PFSK-1 (cell line): ENCODE measurements around the gene NMRK1.

ENCODE experiments used
- FOXP2 ChIP-seq: optimal IDR thresholded peaks from 2 replicates; pipeline ENCODE3; 2011; ENCODE audit warnings: borderline replicate concordance, control low read depth, inconsistent platforms; ENCODE audit not compliant: insufficient read depth; ENCODE audit errors: extremely low read length, extremely low read depth
- POLR2AphosphoS5 ChIP-seq: IDR thresholded peaks from 2 replicates; pipeline ENCODE4 v1.6.1; 2012; ENCODE audit warnings: low read depth, mild to moderate bottlenecking, control low read depth, low read length, moderate library complexity
- SIN3A ChIP-seq: IDR thresholded peaks from 2 replicates; pipeline ENCODE4 v1.6.1; 2012; ENCODE audit warnings: mild to moderate bottlenecking, low read length, moderate library complexity, borderline replicate concordance; ENCODE audit not compliant: insufficient read depth
- TAF1 ChIP-seq: IDR thresholded peaks from 2 replicates; pipeline ENCODE4 v1.6.1; 2012; ENCODE audit warnings: low read length, control low read depth, borderline replicate concordance; ENCODE audit not compliant: insufficient read depth
- TF ChIP-seq, protein P1 (sequence below), 2 experiments: IDR thresholded peaks; 2 replicates each; pipeline versions ENCODE4 v1.6.1 to v1.8.0; 2011 to 2012; ENCODE audit warnings: low read depth in 2 of 2, low read length in 2 of 2, control low read depth in 1 of 2, inconsistent platforms in 1 of 2, mild to moderate bottlenecking in 1 of 2, moderate library complexity in 1 of 2; ENCODE audit not compliant: insufficient read depth in 1 of 2

Gene NMRK1

DNA sequence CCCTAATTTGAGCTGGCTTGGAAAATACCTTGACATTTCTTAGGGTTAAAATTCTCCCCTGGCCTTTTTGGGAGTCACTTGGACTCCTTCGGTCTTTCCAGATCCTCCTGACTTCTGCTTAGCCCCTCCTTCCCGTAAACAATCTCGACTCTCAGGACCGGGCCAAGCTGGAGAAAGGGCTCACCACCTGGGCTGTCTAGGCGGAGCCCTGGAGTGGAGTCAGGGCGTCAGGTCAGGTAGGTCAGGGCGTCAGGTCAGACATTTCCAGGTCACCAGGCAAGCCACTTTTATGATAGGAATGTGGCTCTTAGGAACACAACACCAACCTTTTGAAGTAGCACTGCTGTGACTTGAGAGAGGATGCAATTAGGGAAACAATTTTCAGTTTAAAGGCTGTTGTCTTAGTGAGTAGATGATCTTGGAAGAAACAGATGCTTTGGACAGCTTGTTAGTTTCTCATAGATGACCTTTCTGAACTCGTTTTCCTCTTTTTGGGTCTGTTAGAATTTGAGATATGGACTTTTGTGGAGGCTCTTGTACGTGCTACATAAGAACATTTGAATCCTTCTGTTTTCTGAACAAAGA, 13.1 kb upstream of the NMRK1 start:
- TF ChIP-seq TAF1, result no peak

DNA sequence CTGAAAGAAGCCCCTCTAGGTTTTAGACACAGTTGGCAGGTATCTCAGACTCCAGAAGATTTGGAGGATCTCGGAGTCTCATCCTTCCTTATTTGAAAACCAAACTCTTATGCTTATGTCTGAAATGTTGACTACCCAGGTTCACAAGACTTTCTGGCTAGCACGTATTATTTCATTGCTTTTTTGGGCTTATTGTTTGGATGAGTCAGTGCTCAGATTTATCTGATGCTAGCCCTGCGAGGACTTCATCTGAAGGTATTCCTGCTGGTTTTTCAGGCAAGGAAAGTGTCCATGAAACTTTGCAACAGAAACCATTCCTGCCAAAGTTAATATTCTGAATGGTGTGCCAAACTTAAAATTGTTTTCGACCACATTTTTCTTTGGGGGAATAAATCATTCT, 8.8 kb upstream of the NMRK1 start:
- TF ChIP-seq, protein P1, sequence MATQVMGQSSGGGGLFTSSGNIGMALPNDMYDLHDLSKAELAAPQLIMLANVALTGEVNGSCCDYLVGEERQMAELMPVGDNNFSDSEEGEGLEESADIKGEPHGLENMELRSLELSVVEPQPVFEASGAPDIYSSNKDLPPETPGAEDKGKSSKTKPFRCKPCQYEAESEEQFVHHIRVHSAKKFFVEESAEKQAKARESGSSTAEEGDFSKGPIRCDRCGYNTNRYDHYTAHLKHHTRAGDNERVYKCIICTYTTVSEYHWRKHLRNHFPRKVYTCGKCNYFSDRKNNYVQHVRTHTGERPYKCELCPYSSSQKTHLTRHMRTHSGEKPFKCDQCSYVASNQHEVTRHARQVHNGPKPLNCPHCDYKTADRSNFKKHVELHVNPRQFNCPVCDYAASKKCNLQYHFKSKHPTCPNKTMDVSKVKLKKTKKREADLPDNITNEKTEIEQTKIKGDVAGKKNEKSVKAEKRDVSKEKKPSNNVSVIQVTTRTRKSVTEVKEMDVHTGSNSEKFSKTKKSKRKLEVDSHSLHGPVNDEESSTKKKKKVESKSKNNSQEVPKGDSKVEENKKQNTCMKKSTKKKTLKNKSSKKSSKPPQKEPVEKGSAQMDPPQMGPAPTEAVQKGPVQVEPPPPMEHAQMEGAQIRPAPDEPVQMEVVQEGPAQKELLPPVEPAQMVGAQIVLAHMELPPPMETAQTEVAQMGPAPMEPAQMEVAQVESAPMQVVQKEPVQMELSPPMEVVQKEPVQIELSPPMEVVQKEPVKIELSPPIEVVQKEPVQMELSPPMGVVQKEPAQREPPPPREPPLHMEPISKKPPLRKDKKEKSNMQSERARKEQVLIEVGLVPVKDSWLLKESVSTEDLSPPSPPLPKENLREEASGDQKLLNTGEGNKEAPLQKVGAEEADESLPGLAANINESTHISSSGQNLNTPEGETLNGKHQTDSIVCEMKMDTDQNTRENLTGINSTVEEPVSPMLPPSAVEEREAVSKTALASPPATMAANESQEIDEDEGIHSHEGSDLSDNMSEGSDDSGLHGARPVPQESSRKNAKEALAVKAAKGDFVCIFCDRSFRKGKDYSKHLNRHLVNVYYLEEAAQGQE (IDR thresholded peaks at IDR 0.05; ENCODE audit: insufficient read depth in 1 of 2, low read depth in 2 of 2, low read length in 2 of 2), result no peak
- TF ChIP-seq SIN3A (no peak), POLR2AphosphoS5 (no peak), TAF1 (no peak), FOXP2 (no peak)

- TF ChIP-seq SIN3A, result no peak
- TF ChIP-seq TAF1, result no peak
- TF ChIP-seq, protein P1 (IDR thresholded peaks at IDR 0.05; ENCODE audit: insufficient read depth in 1 of 2, low read depth in 2 of 2, low read length in 2 of 2), result no peak
- no peak for TF ChIP-seq FOXP2
- no peak for TF ChIP-seq POLR2AphosphoS5
Measured at GRCh38 chr9:75092766-75093165, 4.8 kb upstream of the NMRK1 start.

- TF ChIP-seq, protein P1 (IDR thresholded peaks at IDR 0.05; ENCODE audit: insufficient read depth in 1 of 2, low read depth in 2 of 2, low read length in 2 of 2), result no peak
- no peak for TF ChIP-seq POLR2AphosphoS5
- TF ChIP-seq FOXP2, result no peak
- no peak for TF ChIP-seq TAF1
- no peak for TF ChIP-seq SIN3A
Measured at GRCh38 chr9:75090579-75090978, 2.6 kb upstream of the NMRK1 start.

- no peak for TF ChIP-seq POLR2AphosphoS5
- TF ChIP-seq TAF1, result no peak
- TF ChIP-seq FOXP2, result no peak
- TF ChIP-seq, protein P1 (IDR thresholded peaks at IDR 0.05; ENCODE audit: insufficient read depth in 1 of 2, low read depth in 2 of 2, low read length in 2 of 2), result no peak
- no peak for TF ChIP-seq SIN3A
Measured at GRCh38 chr9:75089373-75089766, 1.4 kb upstream of the NMRK1 start.
